Measurements from ENCODE around the gene PDCD4.

The PDCD4 gene

DNA sequence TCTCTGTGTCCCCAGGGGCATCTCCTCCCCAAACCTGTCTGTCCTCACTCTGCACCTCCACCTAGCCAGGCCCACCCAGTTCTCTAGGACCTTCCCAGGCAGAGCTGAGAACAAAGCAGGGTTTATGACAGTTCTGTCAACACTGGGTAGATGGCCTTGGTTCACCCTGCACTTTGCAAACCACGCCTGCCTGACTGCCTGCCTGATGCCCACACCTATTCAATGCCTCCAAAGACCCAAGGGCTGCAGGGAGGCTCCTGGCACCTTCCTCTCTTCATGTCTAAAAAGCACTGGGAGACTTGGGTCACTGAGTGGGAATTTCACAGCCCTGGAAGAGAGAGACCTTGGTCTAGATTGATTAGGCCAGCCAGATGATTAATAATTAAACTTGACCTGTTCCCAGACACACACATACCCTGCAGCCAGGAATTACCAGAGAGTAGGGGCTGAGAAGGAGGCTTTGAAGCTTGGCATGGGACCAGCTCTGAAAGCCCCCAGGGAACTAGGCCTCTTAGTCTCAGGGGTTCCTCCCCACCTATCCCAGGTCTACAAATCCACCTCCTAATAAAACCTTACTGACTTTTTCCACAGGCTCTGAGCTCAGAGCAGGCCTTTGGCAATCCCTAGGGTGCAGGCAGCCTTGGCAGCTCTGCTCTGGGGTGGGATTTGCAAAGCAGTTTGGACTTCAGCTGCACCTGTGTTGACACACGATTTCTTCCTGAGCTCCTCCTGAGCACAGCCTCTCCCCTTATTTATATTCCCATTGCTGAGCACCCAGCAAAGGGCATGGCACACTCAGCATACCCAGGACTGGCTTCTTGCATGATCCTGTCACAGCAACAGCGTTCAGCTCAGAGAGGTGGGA is 25.7 kb upstream of the PDCD4 start:
- no peak for DNase-seq (ENCODE audit: low read depth)
- TF ChIP-seq, protein P1, sequence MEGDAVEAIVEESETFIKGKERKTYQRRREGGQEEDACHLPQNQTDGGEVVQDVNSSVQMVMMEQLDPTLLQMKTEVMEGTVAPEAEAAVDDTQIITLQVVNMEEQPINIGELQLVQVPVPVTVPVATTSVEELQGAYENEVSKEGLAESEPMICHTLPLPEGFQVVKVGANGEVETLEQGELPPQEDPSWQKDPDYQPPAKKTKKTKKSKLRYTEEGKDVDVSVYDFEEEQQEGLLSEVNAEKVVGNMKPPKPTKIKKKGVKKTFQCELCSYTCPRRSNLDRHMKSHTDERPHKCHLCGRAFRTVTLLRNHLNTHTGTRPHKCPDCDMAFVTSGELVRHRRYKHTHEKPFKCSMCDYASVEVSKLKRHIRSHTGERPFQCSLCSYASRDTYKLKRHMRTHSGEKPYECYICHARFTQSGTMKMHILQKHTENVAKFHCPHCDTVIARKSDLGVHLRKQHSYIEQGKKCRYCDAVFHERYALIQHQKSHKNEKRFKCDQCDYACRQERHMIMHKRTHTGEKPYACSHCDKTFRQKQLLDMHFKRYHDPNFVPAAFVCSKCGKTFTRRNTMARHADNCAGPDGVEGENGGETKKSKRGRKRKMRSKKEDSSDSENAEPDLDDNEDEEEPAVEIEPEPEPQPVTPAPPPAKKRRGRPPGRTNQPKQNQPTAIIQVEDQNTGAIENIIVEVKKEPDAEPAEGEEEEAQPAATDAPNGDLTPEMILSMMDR (conservative IDR thresholded peaks at IDR 0.05; ENCODE audit: low read depth, low read length) = no peak
- no peak overlapping the region for H3K4me3 ChIP-seq (ENCODE audit: low read length)

DNA sequence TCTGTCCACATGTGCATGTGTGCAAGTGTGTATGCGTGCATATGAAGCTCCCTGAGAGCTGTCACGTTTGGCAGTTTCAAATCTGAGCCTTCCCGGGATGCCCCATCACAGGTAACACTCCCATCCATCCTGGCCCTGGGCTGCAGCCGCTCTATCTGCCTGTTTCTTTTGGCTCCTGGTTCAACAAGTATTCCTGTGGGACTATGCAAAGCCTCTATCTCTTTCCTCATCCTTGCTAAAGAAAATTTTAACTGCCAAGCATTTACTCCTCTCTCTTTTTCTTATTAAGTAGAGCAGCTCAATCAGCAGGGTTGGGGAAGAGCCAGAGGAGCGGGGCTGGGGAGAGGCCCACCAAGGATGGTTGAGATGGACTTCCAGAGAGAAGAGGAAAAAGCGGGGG is 24.4 kb upstream of the PDCD4 start:
- H3K4me3 ChIP-seq (ENCODE audit: low read length) = no peak overlapping the region
- DNase-seq (ENCODE audit: low read depth) = no peak
- TF ChIP-seq, protein P1 (conservative IDR thresholded peaks at IDR 0.05; ENCODE audit: low read depth, low read length) = no peak

DNA sequence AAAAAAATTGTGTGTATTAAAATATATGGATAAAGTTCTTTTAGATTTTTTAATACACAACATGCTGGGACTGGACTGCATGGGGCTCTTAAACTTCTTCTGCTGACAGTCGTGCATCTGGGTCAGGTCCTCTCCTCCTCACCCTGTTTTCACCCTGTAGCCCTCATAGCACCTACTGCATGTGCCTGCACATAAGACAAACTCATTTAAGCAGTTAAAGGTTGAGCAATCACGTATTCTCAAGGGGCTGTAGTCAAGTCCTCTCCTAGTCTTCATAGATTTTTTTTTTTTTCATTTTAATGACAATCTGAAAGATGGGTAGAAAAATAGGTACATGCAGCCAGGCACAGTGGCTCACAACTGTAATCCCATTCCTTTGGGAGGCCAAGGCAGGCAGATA is 23.6 kb upstream of the PDCD4 start:
- no peak for DNase-seq (ENCODE audit: low read depth)
- H3K4me3 ChIP-seq (ENCODE audit: low read length) = no peak overlapping the region
- TF ChIP-seq, protein P1 (conservative IDR thresholded peaks at IDR 0.05; ENCODE audit: low read depth, low read length) = no peak

DNA sequence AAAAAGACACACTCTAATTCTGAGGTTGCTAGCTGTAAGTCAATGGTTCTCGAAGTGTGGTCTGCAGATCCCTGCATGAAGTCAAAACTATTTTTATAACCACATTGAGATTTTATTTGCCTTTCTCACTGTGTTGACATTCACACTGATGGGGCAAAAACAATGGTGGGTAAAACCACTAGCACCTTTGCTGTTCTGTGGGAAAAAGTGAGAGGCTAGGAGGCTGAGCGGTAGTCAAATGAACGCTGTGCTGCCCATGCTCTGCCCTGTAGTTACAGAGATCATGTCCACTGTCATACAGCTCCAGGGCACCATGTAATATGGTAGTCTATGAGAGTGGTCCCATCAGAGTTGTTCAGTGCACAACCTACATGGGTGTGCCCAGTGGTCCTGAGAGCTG is 21.6 kb upstream of the PDCD4 start:
- TF ChIP-seq, protein P1 (conservative IDR thresholded peaks at IDR 0.05; ENCODE audit: low read depth, low read length) = no peak
- no peak for DNase-seq (ENCODE audit: low read depth)
- no peak overlapping the region for H3K4me3 ChIP-seq (ENCODE audit: low read length)

DNA sequence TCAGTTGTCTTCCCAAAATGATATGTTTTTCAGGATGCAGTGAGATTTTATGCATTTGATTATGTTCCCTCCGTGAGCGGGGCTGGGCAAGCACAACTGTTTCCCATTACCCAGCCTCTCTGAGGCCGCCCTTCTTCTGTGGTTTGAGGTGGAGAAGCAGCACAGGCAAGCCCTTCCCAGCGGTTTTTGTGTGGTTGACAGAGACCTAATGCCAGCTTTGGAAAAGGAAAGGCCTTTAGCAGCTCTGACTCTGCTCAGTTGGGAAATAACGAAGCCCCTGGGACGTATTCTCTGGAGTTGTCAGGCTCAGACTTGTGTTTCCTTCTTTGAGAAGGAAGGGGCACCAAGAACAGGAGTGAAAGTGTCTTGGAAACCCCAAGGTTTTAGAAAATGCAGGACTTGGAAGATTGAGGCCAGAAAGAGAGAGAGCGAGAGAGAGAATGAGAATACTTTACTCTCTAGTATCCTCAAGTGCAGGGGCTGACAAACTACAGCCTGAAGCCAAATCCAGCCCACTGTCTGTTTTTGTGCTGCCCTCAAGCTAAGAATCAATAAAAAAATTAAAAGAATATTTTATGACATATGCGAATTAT is 20.6 kb upstream of the PDCD4 start:
- DNase-seq (ENCODE audit: low read depth) = no peak
- TF ChIP-seq, protein P1 (conservative IDR thresholded peaks at IDR 0.05; ENCODE audit: low read depth, low read length) = no peak
- no peak overlapping the region for H3K4me3 ChIP-seq (ENCODE audit: low read length)

DNA sequence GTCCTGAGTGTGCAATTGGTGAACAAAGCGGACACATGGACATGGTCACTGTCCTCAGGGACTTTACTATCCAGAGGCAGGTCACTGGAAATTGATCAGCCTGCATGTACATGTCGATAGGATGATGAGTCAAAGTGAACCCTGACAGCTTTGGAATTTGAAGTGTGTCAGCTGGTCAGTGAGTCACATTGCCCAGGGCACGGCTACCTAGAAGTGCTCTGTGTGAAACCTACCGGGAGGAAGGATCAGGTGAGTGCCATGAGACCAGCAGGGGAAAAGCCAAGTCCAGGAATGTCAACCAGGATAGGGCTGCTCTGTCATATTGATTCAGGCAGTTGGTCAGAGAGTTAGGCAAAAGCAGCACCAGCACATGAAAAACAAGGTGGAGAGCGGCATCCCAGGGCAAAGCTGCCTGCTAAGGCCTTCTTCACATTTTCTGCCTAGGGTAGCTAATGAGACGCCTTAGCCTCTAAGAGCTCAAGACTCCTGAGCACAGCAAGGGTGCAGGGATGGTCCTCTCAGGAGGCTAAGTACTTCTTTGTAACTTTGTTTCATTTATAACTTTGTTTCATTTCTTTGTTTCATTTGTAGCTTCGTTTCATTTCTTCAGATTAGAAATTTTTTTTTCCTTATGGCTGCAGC is 19.4 kb upstream of the PDCD4 start:
- DNase-seq (ENCODE audit: low read depth) = no peak
- H3K4me3 ChIP-seq (ENCODE audit: low read length) = no peak overlapping the region
- TF ChIP-seq, protein P1 (conservative IDR thresholded peaks at IDR 0.05; ENCODE audit: low read depth, low read length) = no peak

Data from retinal pigment epithelial cell (primary cell).